HL-60 (cell line): Measurements from ENCODE around the gene CDYL.

Source experiments
- CTCF ChIP-seq: IDR thresholded peaks from one replicate; pipeline ENCODE4 v1.5.1; 2011; ENCODE audit warnings: low read length, control low read depth, inconsistent platforms; ENCODE audit not compliant: insufficient read depth
- GABPA ChIP-seq: IDR thresholded peaks from 2 replicates; pipeline ENCODE4 v1.6.1; 2012; ENCODE audit warnings: low read depth
- POLR2AphosphoS5 ChIP-seq: IDR thresholded peaks from 2 replicates; pipeline ENCODE4 v1.6.1; 2012; ENCODE audit warnings: low read depth
- REST ChIP-seq: IDR thresholded peaks from 2 replicates; pipeline ENCODE4 v1.6.1; 2012; ENCODE audit warnings: low read depth; ENCODE audit not compliant: insufficient replicate concordance
- SPI1 ChIP-seq: IDR thresholded peaks from 2 replicates; pipeline ENCODE4 v1.6.1; 2012; ENCODE audit warnings: low read depth, mild to moderate bottlenecking, borderline replicate concordance

- TF ChIP-seq CTCF (no peak), REST (no peak), POLR2AphosphoS5 (no peak), GABPA (no peak), SPI1 (no peak)
These were observed 3.5 kb upstream of the CDYL start for GRCh38 chr6:4772750-4773149.
